ENCODE results near the gene SDK1. TPM values are rescaled to one million over a fixed set of nuclear protein-coding genes. Genes with fewer than 3 reads are reported as not detected.

Gene SDK1
- total RNA-seq, 6 experiments from 2014 or later, result not detected

DNA sequence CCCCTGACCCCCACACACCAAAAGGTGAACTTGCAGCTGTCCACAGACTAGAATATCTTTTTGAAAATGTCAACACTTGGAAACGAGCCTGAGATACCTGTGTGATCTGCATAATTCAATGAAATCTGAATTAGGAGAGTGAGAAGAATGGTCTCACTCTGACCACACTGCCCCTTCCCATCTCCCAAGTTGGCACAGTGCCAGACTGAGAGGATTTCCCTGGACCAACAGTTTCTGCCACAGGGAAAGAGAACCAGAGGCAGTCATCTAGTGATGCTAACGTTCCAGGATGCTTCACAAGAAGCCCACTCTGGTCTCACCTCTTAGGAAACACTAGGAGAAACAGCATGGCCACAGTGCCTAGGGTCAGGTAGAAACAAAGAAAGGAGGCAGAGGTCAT is 479.0 kb downstream of the SDK1 start:
- no peaks in the 10 kb centered on the region for H3K27me3 Mint-ChIP-seq (ENCODE audit: insufficient read depth)
- H3K36me3 Mint-ChIP-seq (ENCODE audit: low read depth), result no peaks in the 10 kb centered on the region
- no peak overlapping the region for H3K4me3 Mint-ChIP-seq
- no peaks in the 10 kb centered on the region for H3K4me1 Mint-ChIP-seq (ENCODE audit: low read depth)
- DNase-seq, result no peak
- peaks cover 53% of the 10 kb centered on the region for H3K9me3 Mint-ChIP-seq
- H3K27ac Mint-ChIP-seq, result no peak overlapping the region
- TF ChIP-seq, protein P1, sequence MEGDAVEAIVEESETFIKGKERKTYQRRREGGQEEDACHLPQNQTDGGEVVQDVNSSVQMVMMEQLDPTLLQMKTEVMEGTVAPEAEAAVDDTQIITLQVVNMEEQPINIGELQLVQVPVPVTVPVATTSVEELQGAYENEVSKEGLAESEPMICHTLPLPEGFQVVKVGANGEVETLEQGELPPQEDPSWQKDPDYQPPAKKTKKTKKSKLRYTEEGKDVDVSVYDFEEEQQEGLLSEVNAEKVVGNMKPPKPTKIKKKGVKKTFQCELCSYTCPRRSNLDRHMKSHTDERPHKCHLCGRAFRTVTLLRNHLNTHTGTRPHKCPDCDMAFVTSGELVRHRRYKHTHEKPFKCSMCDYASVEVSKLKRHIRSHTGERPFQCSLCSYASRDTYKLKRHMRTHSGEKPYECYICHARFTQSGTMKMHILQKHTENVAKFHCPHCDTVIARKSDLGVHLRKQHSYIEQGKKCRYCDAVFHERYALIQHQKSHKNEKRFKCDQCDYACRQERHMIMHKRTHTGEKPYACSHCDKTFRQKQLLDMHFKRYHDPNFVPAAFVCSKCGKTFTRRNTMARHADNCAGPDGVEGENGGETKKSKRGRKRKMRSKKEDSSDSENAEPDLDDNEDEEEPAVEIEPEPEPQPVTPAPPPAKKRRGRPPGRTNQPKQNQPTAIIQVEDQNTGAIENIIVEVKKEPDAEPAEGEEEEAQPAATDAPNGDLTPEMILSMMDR (IDR thresholded peaks at IDR 0.05), result no peak

DNA sequence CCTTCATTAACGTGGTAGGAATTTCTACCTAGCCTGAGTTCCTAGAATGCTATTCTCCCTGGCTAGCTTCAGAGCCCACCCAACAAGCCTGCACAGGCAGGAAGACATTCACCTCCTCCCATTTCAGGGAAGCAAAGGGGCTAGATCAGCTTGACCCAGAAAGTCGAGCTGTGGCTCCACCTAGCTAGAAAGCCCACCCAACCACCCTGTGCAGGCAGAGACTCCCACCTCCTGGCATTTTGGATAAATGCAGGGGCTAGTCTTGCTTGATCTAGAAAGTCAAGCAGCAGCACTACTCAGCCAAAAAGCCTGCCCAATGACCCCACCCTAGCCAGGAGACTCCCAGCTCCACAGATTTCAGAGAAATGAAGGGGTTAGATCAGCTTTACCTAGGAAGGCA is 479.5 kb downstream of the SDK1 start:
- no peak overlapping the region for H3K4me3 Mint-ChIP-seq
- H3K9me3 Mint-ChIP-seq, result peaks cover 53% of the 10 kb centered on the region
- DNase-seq, result no peak
- H3K27ac Mint-ChIP-seq, result no peak overlapping the region
- no peaks in the 10 kb centered on the region for H3K4me1 Mint-ChIP-seq (ENCODE audit: low read depth)
- no peaks in the 10 kb centered on the region for H3K27me3 Mint-ChIP-seq (ENCODE audit: insufficient read depth)
- H3K36me3 Mint-ChIP-seq (ENCODE audit: low read depth), result no peaks in the 10 kb centered on the region
- TF ChIP-seq, protein P1 (IDR thresholded peaks at IDR 0.05), result no peak

DNA sequence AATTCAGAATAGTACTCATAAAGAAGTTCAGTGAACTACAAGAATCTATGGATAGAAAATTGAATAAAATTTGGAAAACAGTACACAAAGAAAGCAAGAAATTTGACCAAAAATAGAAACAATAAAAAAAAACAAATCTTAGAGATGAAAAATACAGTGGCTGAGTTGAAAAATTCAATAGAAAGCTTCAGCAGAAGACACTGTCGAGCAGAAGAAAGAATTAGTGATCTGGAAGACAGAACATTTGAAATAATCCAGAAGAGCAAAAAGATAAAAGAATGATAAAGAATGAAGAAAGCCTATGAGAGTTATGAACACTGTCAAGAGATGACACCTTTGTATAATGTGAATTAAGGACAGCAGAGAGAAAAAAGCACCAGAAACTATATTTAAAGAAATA is 480.6 kb downstream of the SDK1 start:
- no peak overlapping the region for H3K4me3 Mint-ChIP-seq
- no peaks in the 10 kb centered on the region for H3K4me1 Mint-ChIP-seq (ENCODE audit: low read depth)
- no peaks in the 10 kb centered on the region for H3K27me3 Mint-ChIP-seq (ENCODE audit: insufficient read depth)
- no peak for DNase-seq
- H3K36me3 Mint-ChIP-seq (ENCODE audit: low read depth), result no peaks in the 10 kb centered on the region
- TF ChIP-seq, protein P1 (IDR thresholded peaks at IDR 0.05), result no peak
- H3K27ac Mint-ChIP-seq, result no peak overlapping the region
- peaks cover 50% of the 10 kb centered on the region for H3K9me3 Mint-ChIP-seq

DNA sequence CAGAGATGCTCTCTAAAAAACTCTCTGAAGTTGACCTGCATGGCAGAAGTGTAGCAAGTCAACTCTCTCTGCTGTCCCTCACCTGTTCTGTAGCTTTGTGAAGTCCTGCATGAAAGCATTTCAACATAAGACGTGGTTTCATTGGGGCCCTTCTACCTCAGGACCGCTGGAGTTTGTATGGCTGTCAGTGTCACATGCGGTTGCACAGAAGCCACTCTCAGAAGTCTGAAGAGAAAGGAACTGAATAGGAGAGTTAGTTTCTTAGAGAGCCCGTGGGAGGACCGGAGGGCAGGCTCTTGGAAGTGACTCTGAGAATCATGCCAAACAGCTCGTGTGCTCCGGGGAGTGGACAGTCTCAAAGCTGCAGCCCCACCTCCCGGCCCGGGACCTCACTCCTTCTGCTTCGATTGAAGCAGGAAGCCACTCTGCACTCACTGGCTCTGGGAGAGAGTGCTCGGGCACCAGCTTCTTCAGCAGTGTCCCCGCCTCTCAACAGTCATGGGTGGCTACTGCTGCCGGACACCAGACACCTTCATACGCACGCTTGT is 486.7 kb downstream of the SDK1 start:
- Mint-ChIP-seq H3K36me3 (ENCODE audit: low read depth) (0 out of 2 replicates have a peak, but pooled peaks cover 4% of the 10 kb centered on the region), H3K27ac (no peak overlapping the region), H3K9me3 (peaks cover 51% of the 10 kb centered on the region), H3K4me3 (no peak overlapping the region), H3K27me3 (ENCODE audit: insufficient read depth) (no peaks in the 10 kb centered on the region; the same call in 1 of the 2 replicates), H3K4me1 (ENCODE audit: low read depth) (no peaks in the 10 kb centered on the region)
- TF ChIP-seq, protein P1 (IDR thresholded peaks at IDR 0.05), result no peak
- DNase-seq, result no peak

DNA sequence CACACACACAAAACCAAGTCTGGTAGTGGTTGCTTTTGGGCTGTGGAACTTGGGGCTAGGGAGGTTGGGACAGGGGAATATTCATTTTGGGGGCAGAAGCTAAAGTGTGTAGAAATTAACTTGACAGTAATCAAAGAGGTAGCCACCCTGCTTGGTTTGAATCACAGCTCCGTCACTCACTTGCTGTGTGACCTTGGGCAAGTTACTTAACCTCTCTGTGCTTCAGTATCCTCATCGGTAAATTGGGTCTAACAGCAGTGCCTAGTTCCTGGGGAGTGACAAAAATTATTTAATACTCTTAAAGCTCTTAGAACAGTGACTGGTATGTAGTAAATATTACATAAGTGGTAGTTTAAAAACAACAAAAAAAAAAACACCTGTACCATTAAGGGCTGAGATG is 489.8 kb downstream of the SDK1 start:
- 0 out of 2 replicates have a peak, but pooled peaks cover 4% of the 10 kb centered on the region for H3K36me3 Mint-ChIP-seq (ENCODE audit: low read depth)
- no peak for DNase-seq
- no peak overlapping the region for H3K27ac Mint-ChIP-seq
- H3K4me1 Mint-ChIP-seq (ENCODE audit: low read depth), result no peaks in the 10 kb centered on the region
- H3K9me3 Mint-ChIP-seq, result peaks cover 42% of the 10 kb centered on the region
- H3K4me3 Mint-ChIP-seq, result no peak overlapping the region
- TF ChIP-seq, protein P1 (IDR thresholded peaks at IDR 0.05), result no peak
- H3K27me3 Mint-ChIP-seq (ENCODE audit: insufficient read depth), result no peaks in the 10 kb centered on the region; the same call in 1 of the 2 replicates
